GM21723 (cell line): ENCODE measurements around the gene TBK1.
"Not testable (repeated sequence)": the region's sequence is repeated elsewhere in the genome, so short reads cannot be mapped to it uniquely, and the experiment has no call there.

ENCODE experiments used
- ATAC-seq: cut with Tn5 transposase; IDR thresholded peaks from one replicate; pipeline ENCODE4 v1.9.1; 2021; ENCODE audit warnings: mild to moderate bottlenecking, moderate library complexity; ENCODE audit not compliant: unreplicated experiment

Gene TBK1

GRCh38 chr12:64494998-64495729 is 43.2 kb downstream of the TBK1 start:
- no peak for ATAC-seq

GRCh38 chr12:64496839-64497400 is 45.0 kb downstream of the TBK1 start:
- no peak for ATAC-seq

- no peak for ATAC-seq
Measured at GRCh38 chr12:64497484-64497883, 45.6 kb downstream of the TBK1 start.

- ATAC-seq: no peak
Measured at GRCh38 chr12:64497903-64498302, 46.0 kb downstream of the TBK1 start.

GRCh38 chr12:64500394-64500793 is 48.5 kb downstream of the TBK1 start:
- no peak for ATAC-seq

- no peak for ATAC-seq
Measured at GRCh38 chr12:64501486-64501885, 49.6 kb downstream of the TBK1 start.

GRCh38 chr12:64506955-64507354 is 55.0 kb downstream of the TBK1 start:
- ATAC-seq: no peak

GRCh38 chr12:64510667-64511066 is 58.7 kb downstream of the TBK1 start:
- ATAC-seq: no peak

- ATAC-seq: no peak
Measured at GRCh38 chr12:64518396-64518795, 66.5 kb downstream of the TBK1 start.

- no peak for ATAC-seq
Measured at GRCh38 chr12:64521833-64522232, 69.9 kb downstream of the TBK1 start.

- ATAC-seq: no peak
Measured at GRCh38 chr12:64522316-64522715, 70.4 kb downstream of the TBK1 start.

- no peak for ATAC-seq
Measured at GRCh38 chr12:64522807-64523206, 70.9 kb downstream of the TBK1 start.

GRCh38 chr12:64523565-64524444 is 71.9 kb downstream of the TBK1 start:
- not testable (repeated sequence) for ATAC-seq

GRCh38 chr12:64525461-64526160 is 73.7 kb downstream of the TBK1 start:
- ATAC-seq: no peak

- ATAC-seq: no peak
Measured at GRCh38 chr12:64526859-64527258, 74.9 kb downstream of the TBK1 start.

- ATAC-seq: no peak
Measured at GRCh38 chr12:64528616-64529015, 76.7 kb downstream of the TBK1 start.

GRCh38 chr12:64530566-64530965 is 78.6 kb downstream of the TBK1 start:
- no peak for ATAC-seq

GRCh38 chr12:64531665-64532334 is 79.9 kb downstream of the TBK1 start:
- no peak for ATAC-seq

- no peak for ATAC-seq
Measured at GRCh38 chr12:64532734-64533351, 80.9 kb downstream of the TBK1 start.

GRCh38 chr12:64534672-64535199 is 82.8 kb downstream of the TBK1 start:
- no peak for ATAC-seq
